ENCODE data around the gene ATR.
"Not testable (repeated sequence)": the region's sequence is repeated elsewhere in the genome, so short reads cannot be mapped to it uniquely, and the experiment has no call there.

The ATR gene

DNA sequence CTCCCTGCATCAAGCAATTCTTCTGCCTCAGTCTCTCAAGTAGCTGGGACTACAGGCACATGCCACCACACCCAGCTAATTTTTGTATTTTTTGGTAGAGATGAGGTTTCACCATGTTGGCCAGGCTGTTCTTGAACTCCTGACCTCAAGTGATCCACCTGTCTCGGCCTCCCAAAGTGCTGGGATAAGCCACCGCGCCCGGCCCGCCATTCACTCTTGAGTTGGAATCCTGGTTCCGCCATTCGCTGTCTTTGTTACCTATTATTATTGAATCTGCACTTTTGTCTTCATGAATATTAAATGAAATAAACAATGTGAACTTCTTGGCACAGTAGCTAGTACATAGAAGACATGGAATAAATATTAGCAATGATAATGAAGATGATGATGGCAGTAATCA lies 13.7 kb upstream of the ATR start:
- not testable (repeated sequence) for DNase-seq

DNA sequence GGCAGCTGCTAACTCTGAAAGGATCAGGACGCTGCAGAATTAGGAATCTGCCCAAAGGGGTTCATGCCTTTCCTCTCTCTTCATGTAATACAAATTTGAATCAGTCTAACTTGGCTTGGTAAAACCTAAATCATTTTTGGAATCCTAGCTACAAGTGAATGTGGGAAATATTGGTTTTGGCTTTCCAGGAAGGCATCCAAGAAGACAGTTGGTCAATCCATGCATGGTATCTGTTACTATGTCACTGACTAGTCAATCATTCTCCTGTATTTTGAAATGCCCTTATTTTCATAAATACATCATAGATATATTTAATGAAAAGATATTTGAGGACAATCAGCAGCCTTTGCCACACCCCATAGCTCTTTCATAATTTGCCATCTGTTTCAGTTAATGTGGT lies 10.2 kb upstream of the ATR start:
- no peak for DNase-seq

DNA sequence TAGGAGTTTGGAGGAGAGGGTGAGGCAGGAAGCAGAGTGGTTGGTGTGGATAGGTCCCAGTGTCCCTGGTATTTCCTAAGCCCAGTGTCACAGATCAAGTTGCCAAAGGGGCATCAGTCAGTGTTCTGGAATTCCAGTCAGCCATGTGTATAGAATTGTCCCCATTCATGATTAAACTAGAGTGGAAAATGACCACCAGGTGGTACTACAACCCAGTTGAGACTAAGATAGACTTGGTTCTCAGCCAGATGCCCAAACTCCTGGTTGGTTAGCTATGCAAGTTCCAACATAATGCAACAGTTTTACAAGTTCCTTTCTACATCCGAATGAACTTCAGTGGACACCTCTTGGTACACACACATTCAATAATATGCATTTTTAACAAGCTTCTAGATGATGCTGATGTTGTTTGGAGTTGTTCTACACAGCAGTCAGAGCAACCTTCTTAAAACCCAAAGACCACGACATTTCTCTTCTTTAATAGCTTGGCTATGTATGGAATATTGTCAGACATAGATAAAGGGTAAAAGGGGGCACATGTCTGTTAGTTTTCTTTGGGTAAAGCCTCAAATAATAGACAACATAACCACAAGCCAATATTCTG lies 8.4 kb upstream of the ATR start:
- peak; percentile 38 for DNase-seq

DNA sequence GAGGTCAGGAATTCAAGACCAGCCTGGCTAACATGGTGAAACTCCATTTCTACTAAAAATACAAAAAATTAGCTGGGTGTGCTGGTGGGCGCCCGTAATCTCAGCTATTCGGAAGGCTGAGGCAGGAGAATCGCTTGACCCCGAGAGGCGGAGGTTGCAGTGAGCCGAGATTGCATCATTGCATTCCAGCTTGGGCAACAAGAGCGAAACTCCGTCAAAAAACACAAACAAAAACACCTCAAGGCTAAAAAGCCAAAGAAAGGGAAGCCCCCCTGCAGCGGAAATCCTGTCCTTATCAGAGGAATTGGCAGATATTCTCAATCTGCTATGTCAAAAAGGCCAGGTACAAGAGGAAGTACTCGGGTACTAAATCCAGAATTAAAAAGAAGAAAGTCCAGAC lies 2.5 kb upstream of the ATR start:
- not testable (repeated sequence) for DNase-seq

DNA sequence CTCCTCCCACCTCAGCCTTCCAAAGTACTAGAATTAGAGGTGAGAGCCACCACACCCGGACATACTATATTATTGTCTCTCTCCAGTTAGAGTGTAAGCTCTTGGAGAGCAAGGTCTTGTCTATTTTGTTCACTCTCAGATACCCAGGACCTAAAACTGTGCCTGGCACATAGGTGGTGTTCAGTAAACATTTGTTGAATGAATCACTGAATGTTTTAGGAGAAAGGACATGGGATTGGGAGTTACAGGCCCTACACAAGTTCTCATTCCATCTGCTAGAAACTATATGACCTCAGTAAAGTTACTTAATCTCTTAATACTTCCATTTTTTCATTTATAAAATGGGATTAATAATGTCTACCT lies 1.5 kb upstream of the ATR start:
- DNase-seq, result no peak

DNA sequence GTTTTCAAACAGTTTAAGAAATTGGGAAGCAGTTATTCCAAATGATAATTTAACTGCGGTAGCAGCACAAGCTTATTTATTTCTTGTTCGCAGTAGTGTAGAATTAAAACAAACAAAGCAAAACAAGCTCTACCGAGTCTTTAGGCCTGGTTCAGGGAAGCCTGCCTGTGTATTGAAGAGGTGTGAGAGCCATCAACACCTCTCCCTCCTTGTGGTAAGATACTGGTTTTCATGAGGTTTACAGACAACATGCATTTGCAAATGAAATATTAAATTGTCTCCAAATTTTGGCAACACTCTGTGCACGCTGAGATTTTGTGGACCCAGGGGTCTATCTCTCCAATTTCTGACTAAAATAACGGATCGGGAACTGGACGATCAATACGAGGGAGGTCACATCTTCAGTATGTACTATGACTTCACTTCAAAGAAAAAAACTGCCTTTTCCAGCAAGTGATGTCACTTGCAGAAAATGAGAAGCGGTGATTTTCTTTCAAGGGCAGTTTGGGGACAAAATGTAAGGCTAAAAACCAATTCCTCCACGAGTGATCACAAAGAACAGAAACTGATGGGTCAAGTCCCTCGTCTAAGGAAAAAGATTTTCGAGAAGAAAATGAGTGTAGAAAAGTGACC lies 721 bp downstream of the ATR start:
- no peak for DNase-seq

DNA sequence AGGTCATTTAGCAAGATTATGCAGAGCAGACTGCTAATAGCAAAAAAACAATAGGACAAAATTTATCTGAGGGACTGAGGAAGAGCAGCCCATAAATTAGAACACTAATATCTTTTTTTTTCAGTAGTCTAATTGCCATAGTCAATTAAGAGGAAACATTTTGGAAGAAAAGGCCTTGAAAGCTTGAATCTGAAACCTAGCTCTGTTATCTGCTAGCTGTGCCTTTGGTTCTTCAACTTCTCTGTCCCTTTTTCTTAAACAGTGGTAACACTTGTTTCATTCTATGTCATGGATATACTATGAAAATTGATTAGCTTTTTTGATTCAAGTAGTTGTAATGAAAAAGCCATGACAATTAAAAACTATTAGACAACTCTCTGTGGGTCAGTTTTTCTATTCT lies 1.7 kb downstream of the ATR start:
- no peak for DNase-seq

DNA sequence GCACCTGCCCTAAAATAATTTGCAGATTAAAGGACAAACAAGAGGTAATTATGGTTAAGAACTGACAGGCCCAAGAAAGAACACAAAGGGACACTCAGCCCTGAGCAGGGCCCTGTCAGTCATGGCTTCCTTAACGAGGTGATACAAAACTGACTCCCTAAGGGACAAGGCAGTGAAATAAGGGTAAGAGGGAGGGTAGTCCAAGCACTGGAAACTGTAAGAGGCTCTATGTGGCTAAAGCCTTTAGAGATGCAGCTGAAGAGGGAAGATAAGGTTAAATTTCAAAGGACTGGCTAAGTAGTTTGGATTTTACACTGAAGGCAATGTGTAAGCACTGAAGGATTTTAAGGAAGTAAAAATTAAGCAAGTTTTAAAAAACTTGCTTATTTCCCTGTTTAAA lies 3.9 kb downstream of the ATR start:
- DNase-seq, result no peak

DNA sequence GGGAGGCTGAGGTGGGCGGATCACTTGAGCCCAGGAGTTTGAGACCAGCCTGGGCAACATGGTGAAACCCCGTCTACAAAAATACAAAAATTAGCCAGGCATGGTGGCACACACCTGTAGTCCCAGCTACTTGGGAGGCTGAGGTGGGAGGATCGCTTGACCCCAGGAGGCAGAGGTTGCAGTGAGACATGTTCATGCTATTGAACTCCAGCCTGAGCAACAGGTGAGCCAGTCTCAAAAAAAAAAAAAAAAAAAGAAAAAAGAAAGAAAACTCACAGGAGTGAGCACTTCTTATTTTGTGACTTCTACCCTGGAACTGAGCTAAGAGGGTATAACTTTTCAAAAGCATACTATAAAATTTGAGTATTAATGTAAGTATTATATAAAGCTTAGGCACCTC lies 4.3 kb downstream of the ATR start:
- DNase-seq, result not testable (repeated sequence)

DNA sequence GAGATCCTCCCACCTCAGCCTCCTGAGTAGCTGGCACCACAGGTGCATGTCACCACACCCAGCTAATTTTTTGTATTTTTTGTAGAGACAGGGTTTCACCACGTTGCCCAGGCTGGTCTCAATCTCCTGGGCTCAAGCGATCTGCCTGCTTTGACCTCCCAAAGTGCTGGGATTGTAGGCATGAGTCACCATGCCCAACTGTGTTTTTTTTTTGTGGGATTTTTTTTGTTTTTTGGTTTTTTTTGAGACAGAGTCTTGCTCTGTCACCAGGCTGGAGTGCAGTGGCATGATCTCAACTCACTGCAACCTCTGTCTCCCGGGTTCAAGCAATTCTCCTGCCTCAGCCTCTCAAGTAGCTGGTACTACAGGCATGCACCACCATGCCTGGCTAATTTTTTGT lies 9.1 kb downstream of the ATR start:
- not testable (repeated sequence) for DNase-seq

DNA sequence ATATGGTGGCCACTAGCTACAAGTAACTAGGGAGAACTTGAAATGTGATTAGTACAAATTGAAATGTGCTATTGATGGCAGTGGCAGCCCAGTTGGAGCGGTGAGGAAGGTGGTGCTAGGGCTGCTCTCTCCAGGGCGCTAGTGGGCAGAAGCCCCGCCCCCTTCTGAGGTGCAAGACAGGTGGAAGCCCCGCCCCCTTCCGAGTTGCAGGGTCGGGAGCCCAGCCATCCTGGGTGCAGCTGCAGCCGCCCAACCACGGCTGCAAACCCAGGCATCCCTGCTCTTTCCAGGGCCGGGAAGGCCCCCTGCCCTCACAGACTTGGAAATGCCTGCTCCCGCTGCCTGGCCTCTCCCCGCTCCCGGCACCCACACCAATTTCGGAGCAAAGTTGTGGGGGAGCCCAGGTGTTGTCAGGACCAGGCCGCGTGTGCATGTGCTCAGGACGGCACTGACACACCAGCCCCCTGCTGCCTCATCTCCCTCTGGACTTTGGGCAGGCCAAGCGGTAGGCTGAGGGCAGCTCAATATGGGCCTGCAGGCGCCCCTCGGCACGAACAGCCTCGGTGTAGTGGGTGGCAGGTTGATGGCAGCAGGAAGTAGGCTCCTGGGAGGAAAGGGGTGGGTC lies 10.0 kb downstream of the ATR start:
- DNase-seq, result no peak

DNA sequence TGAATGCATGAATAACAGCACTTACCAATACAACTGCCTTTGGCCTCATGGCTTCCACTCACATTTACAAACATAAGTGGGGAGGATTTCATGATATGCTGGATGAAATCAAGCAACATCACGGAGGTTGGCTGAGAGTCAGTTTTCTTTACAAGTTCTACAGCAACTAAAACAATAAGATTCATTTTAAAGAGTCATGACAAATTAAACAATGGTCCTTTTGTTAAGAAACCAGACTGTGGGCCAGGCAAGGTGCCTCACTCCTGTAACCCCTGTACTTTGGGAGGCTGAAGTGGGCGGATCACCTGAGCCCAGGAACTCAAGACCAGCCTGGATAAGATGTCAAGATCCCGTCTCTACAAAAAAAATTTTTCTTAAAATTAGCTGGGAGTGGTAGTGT lies 12.4 kb downstream of the ATR start:
- DNase-seq, result no peak

DNA sequence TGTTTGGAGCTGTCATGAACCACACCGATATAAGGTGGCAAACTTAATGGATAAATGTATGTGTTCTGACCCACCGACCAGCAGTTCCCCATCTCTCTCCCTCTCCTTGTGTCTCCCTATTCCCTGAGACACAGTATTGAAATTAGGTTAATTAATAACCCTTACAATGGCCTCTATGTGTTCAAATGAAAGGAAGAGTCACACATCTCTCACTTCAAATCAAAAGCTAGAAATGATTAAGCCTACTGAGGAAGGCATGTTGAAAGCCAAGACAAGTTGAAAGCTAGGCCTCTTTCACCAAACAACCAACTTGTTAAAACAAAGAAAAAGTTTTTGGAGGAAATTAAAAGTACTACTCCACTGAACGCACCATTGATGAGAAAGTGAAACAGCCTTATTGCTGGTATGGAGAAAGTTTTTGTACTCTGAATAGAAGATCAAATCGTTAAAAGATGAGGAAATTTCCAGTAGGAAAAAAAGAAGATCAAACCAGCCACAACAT lies 15.0 kb downstream of the ATR start:
- no peak for DNase-seq

DNA sequence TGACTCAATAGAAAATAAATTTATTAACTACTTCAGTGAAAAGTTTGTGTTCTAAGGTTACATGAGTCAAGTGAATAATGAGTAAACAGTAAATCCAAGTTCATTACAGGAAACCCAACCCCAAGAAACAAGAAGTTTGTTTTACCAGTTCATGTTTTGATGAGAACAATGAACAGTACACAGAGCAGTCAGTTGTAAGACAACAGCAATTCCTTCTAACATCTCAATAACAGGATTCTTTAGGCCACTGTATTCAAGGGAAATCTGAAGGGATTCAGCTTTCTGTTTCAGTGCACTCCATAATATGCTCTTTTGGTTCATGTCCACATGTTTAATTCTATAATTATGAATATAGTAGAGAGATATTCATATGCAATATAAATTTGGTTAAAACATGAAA lies 18.4 kb downstream of the ATR start:
- no peak for DNase-seq

DNA sequence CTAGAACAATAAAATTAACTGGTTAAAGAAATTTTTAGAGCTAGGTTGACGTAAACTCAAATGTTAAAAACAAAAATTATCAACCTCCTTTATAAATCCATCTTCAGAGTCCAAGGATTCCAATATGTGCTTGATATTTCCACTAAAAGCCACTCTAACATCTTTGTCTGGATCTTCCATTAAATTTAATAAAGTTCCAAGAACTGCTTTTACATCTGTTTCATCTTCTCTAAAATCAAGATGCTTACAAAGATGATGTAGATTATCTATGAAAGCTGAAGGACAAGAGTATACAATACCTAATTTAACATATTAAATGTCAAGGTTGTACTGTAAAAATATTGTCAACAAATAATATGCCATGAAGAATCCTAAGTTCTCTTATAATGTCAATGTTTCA lies 24.8 kb downstream of the ATR start:
- DNase-seq, result no peak

DNA sequence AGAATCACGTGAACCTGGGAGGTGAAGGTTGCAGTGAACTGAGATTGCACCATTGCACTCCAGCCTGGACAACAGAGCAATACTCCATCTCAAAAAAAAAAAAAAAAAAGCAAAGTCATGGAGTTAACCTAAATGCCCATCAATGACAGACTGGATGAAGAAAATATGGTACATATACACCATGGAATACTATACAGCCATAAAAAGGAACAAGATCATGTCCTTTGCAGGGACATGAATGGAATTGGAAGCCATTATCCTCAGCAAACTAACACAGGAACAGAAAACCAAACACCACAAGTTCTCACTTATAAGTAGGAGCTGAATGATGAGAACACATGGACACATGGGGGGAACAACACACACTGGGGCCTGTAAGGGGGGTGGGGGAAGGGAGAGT lies 26.0 kb downstream of the ATR start:
- DNase-seq, result not testable (repeated sequence)

DNA sequence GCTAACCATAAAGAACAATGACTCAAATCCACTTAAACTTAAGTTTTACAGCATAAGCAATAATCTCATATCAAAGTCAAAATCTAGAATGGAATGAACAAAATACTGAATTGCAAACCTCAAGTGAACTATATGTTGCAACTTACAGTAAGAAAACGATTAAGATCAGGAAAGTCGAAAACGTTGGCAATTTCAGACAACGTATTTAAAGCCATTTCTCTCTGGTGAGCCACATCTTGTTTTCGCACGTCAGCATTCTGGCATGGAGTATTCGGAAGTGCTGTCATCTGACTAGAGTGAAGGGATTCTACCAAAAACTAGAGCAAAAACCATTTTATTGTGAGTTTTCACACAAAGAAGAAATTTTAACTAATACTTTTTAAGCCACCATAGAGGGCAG lies 28.5 kb downstream of the ATR start:
- no peak for DNase-seq

DNA sequence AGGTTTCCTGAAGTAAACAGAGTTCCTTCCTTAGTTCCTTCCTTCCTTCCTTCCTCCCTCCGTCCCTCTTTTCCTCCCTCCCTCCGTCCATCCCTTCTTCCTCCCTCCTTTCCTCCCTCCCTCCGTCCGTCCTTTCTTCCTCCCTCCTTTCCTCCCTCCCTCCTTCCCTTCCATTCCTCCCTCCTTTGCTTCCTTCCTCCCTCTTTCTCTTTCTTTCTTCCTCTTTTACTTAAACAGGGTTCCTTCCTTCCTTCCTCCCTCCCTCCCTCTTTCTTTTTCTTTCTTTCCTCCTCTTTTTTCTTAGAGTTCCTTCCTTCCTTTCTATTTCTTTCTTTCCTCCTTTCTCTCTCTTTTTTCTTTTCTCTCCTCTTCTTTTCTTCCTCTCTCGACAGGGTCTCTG lies 35.2 kb downstream of the ATR start:
- no peak for DNase-seq

DNA sequence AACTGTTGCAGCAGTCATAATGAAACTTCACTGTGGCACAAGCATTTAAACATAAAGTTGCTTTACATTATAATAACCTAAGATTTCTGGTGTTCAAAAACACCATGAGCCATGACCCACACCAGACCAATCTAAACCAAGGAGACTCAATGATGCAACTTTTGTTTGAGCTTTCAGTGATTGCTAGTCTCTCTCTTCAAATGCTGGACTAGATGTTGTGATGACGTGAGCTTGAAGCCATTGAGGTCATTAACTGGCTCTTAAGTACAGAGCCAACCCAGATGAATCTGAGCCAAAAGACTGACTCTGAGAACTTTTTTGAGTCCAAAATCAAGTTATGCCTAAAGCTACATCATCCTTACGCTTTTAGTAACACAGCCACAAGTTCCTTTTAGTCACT lies 36.5 kb downstream of the ATR start:
- DNase-seq, result no peak

DNA sequence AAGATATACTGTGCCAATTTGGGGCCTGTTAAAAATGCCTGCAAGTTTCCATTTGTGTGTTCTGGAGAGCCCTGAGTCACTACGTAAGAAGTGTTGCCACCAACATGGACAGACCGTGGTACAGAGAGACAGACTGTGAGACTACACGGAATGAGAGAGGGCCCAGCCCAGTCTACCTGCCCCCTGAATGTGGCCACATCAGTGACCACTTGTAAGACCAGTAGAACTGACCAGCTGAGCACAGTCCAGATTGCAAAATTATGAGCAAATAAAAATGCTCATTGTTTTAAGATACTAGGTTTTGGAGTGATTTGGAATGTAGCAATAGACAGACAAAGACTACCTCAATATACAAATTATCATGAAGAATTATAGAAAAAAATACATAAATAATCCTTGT lies 42.0 kb downstream of the ATR start:
- no peak for DNase-seq

DNA sequence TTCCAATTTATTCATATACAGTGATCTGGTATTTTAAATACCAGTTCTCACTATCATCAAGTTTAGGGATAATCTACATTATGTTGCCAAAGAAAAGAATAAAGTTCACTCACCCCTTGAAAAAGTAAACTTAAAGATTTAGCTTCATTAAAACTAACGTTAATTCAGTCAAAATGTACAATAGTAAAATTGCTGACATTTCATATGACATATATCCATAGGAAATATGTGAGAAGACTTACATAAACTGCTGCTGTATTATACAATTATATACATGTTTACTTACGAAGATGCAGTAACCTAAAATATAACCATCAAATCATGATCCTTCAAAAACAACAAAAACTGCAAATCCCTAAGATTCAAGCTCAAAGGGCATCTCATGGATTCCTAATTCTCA lies 44.0 kb downstream of the ATR start:
- no peak for DNase-seq

DNA sequence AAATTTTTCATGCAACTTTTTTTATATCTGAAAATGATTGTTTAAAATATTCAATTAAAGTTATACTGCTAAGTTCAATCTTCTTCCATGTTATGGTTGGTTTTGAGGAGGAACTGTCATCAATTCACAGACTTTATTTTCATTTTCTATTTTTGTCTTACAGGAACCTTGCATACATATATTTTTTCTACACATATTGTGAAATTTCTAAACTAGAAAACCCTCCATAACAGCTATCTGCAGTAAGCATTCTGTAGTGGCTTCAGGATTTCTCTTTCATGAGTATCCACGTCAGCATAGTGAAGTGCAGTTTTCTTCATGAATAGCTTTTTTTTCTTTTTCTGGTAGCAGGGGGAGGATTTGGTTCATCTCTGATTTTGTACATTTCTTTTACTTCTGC lies 48.2 kb downstream of the ATR start:
- no peak for DNase-seq

DNA sequence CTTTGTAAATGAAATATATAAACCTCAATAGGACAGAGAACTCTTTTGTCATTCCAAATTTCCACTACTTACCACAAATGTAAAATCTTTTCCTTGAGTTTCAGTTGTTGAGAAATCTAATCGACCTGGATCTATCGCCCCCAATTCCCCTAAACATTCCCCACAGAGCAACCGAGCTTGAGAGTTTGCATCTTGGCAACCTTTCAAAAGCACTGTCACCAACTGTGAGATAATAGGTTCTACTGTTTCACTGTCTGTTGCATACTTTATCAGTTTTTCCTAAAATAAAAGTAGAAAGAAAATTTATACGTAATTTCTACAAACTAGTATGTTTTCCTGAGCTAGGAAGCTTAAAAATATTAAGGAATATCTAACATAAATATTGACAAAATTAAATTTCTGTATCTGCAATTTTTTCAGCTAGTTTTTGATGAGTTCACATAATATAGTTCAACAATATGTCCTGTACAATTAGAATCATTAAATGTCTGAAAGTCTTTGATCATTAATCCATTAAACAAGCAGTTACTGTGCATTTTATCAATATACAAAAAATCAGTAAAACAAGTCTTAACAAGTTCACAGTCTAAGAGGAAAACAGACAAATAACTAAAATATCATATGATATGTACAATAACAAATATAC lies 54.5 kb downstream of the ATR start:
- DNase-seq, result no peak

DNA sequence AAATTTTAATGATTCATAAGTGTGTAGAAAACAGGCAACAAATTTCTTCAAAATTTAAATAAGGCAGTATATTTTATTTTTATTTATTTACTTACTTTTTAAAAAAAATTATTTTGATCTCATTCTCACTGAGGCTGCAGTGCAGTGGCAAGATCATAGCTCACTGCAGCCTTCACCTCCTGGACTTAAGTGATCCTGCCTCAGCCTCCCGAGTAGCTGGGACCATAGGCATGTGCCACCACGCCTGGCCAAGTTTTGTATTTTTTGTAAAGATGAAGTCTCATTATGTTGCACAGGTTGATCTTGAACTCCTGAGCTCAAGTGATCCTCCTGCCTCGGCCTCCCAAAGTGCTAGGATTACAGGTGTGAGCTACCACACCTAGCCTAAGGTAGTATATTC lies 69.5 kb downstream of the ATR start:
- no peak for DNase-seq

Data from right hindlimb (tissue), 1 donor.